ENCODE measurements around the gene KCTD17. TPM values are rescaled to one million over a fixed set of nuclear protein-coding genes. Genes with fewer than 3 reads are reported as not detected.

The KCTD17 gene
- polyA plus RNA-seq, 3 donors = 8.4 to 40.0 (median 9.0) TPM

GRCh38 chr22:37052386-37053309 lies 1.1 kb downstream of the KCTD17 start:
- peak overlapping the region in 2 of 3 experiments; percentile 35 to 85 for H3K4me3 ChIP-seq (replicated peaks in 1 of 3; ENCODE audit: low read depth in 2 of 3, low read length in 3 of 3)

More at GRCh38 chr22:37052386-37053309, 1.1 kb downstream of the KCTD17 start:
- TF ChIP-seq, protein P1, sequence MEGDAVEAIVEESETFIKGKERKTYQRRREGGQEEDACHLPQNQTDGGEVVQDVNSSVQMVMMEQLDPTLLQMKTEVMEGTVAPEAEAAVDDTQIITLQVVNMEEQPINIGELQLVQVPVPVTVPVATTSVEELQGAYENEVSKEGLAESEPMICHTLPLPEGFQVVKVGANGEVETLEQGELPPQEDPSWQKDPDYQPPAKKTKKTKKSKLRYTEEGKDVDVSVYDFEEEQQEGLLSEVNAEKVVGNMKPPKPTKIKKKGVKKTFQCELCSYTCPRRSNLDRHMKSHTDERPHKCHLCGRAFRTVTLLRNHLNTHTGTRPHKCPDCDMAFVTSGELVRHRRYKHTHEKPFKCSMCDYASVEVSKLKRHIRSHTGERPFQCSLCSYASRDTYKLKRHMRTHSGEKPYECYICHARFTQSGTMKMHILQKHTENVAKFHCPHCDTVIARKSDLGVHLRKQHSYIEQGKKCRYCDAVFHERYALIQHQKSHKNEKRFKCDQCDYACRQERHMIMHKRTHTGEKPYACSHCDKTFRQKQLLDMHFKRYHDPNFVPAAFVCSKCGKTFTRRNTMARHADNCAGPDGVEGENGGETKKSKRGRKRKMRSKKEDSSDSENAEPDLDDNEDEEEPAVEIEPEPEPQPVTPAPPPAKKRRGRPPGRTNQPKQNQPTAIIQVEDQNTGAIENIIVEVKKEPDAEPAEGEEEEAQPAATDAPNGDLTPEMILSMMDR (IDR thresholded peaks at IDR 0.05) = no peak
- peaks cover 4% of the 10 kb centered on the region for H4K20me1 ChIP-seq (ENCODE audit: insufficient read depth, low read length)
- peaks cover 28 to 41% of the 10 kb centered on the region in 2 donors for H3K4me1 ChIP-seq (ENCODE audit: control insufficient read depth in 1 of 2, insufficient read depth in 2 of 2, low read length in 2 of 2)
- DNase-seq = no peak
- H3K9me3 ChIP-seq (replicated peaks in 1 of 2; ENCODE audit: control insufficient read depth in 1 of 2, insufficient read depth in 1 of 2, low read length in 2 of 2) = no peaks in the 10 kb centered on the region
- peak overlapping the region in 3 of 7 donors; percentile 20 to 45 (median 42) for H3K27ac Mint-ChIP-seq
- H3K4me1 Mint-ChIP-seq = peaks cover 35% of the 10 kb centered on the region
- no peaks in the 10 kb centered on the region for H3K9me3 Mint-ChIP-seq
- no peaks in the 10 kb centered on the region for H3K79me2 ChIP-seq (ENCODE audit: insufficient read depth, low read length)
- H3K27ac ChIP-seq (ENCODE audit: low read depth in 1 of 2, low read length in 2 of 2) = no peak overlapping the region
- H3K27me3 Mint-ChIP-seq (ENCODE audit: low read depth in 3 of 3) = peaks cover 1 to 13% (median 2%) of the 10 kb centered on the region in 3 donors
- H3K36me3 Mint-ChIP-seq = peaks cover 34 to 36% of the 10 kb centered on the region in 2 donors
- intact Hi-C loops (cut with micrococcal nuclease) = no loop called here
- H3K4me2 ChIP-seq (replicated peaks; ENCODE audit: extremely low read depth, low read length, poor library complexity, severe bottlenecking) = peak overlapping the region; percentile 95
- H3K36me3 ChIP-seq (replicated peaks in 1 of 2; ENCODE audit: control insufficient read depth in 1 of 2, insufficient read depth in 2 of 2, low read length in 2 of 2) = peaks cover 17 to 38% of the 10 kb centered on the region in 2 donors
- H2AFZ ChIP-seq (ENCODE audit: insufficient read depth, low read depth, low read length, poor library complexity, severe bottlenecking) = peak overlapping the region; percentile 90
- peak overlapping the region; percentile 60 for H3K9ac ChIP-seq (ENCODE audit: insufficient read depth, low read length, poor library complexity, severe bottlenecking)
- H3K4me3 Mint-ChIP-seq = peak overlapping the region; percentile 75 to 81
- no peaks in the 10 kb centered on the region for H3K27me3 ChIP-seq (ENCODE audit: control insufficient read depth in 2 of 2, insufficient read depth in 2 of 2, low read length in 2 of 2)
- 94% methylated on average over 22 of the region's 25 CpGs for WGBS (ENCODE audit: insufficient coverage)
